DOHH2 (cell line): Measurements from ENCODE around the gene UNC45A.
A peak's percentile ranks its signal among the peaks of the same experiment; 100 is the strongest.

Experiments
- H3F3A ChIP-seq: fragments of 200-600 bp; sonication (generic), shearing (Covaris generic); 2 replicates; pipeline ENCODE4 v1.6.0; 2016; ENCODE audit warnings: antibody characterized with exemption, mild to moderate bottlenecking; ENCODE audit not compliant: control insufficient read depth, insufficient read depth
- H3K27ac ChIP-seq: fragments of 200-600 bp; sonication (generic); 2 replicates; pipeline ENCODE4 v1.5.1; 2014; ENCODE audit warnings: low read depth, mild to moderate bottlenecking, low read length, moderate library complexity
- H3K27me3 ChIP-seq: fragments of 200-600 bp; sonication (generic); 2 replicates; pipeline ENCODE4 v1.6.1; 2014; ENCODE audit warnings: mild to moderate bottlenecking, low read length, mixed read lengths; ENCODE audit not compliant: control insufficient read depth
- H3K36me3 ChIP-seq: fragments of 200-600 bp; sonication (generic); 2 replicates; pipeline ENCODE4 v1.6.1; 2014; ENCODE audit warnings: mild to moderate bottlenecking, low read length, moderate library complexity, mixed read lengths; ENCODE audit not compliant: control insufficient read depth
- H3K4me1 ChIP-seq: fragments of 200-600 bp; sonication (generic); 2 replicates; pipeline ENCODE4 v1.6.1; 2014; ENCODE audit warnings: mild to moderate bottlenecking, low read length, mixed read lengths; ENCODE audit not compliant: control insufficient read depth
- H3K4me2 ChIP-seq: fragments of 200-600 bp; sonication (generic); 2 replicates; pipeline ENCODE4 v1.6.0; 2014; ENCODE audit warnings: mild to moderate bottlenecking, low read length, moderate library complexity
- H3K4me3 ChIP-seq: fragments of 200-600 bp; sonication (generic); 2 replicates; pipeline ENCODE4 v1.5.1; 2014; ENCODE audit warnings: mild to moderate bottlenecking, low read length, mixed read lengths
- H3K79me2 ChIP-seq: fragments of 200-600 bp; sonication (generic); 2 replicates; pipeline ENCODE4 v1.6.1; 2014; ENCODE audit warnings: mild to moderate bottlenecking, low read length, mixed read lengths; ENCODE audit not compliant: control insufficient read depth
- H3K9me2 ChIP-seq: fragments of 200-600 bp; sonication (generic); replicated peaks from 2 replicates; pipeline ENCODE4 v1.6.1; 2014; ENCODE audit warnings: mild to moderate bottlenecking, low read length, mixed read lengths; ENCODE audit not compliant: control insufficient read depth
- H3K9me3 ChIP-seq: fragments of 200-600 bp; sonication (generic); 2 replicates; pipeline ENCODE4 v1.6.1; 2014; ENCODE audit warnings: antibody characterized with exemption, low read length, mixed read lengths; ENCODE audit not compliant: control insufficient read depth, insufficient read depth
- H4K20me1 ChIP-seq: fragments of 200-600 bp; sonication (generic); 2 replicates; pipeline ENCODE4 v1.6.0; 2014; ENCODE audit warnings: low read depth, mild to moderate bottlenecking, antibody characterized with exemption, low read length, moderate library complexity; ENCODE audit not compliant: control insufficient read depth, insufficient read depth
- CTCF ChIP-seq: fragments of 200-600 bp; sonication (generic); IDR thresholded peaks from one replicate; pipeline ENCODE4 v1.5.1; 2014; ENCODE audit warnings: antibody characterized with exemption, mild to moderate bottlenecking, low read depth, low read length; ENCODE audit not compliant: poor library complexity, severe bottlenecking
- EZH2phosphoT487 ChIP-seq: fragments of 200-600 bp; sonication (generic); IDR thresholded peaks from 2 replicates; pipeline ENCODE4 v1.6.1; 2017; ENCODE audit warnings: borderline replicate concordance, mild to moderate bottlenecking, antibody characterized with exemption, low read length, moderate library complexity, mixed read lengths

The UNC45A gene

DNA sequence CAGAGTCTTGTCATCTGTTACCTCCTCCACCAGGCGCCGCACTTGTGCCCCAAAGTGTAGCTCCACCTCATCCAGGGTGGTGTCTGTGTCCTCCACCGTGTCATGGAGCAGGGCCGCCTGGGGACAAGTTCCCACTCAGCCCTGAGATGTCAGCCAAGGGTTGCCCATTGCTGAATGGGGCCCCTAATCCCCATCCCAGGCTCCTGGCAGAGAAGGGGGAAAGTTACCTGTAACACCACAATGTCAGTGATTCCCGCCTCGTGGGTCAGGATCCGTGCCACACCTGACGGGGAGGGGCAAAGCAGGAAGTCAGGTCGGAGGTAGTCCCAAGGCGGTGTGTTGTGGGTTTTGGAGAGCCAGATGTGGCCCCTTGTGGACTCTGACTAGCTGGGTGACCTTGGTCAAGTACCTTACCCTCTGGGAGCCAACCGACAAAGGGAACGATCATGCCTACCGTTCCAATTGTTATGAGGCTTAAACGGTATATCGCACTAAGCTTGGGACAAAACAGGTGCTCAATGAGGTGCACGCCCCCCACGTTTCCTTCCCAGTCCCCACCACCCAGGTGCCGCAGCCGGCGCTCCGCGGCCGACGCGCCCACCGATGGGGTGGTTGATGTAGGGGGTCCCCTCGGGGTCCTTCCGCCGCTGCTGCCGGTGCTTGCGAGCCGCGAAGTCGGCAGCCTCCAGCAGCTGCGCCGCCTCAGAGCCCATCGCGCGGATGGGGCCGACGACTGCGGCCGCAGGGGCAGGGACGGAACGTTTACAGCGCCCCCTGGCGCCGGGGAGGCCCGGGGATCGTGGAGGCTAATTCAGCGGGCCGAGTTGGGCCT, 3.0 kb upstream of the UNC45A start, which contains the start of gene HDDC3:
Gene HDDC3, minus strand, starts transcription at position 722 of the 832 bp plus-strand sequence. Its CDS starts 9 bp downstream, at position 713.
- peak within 1 kb of the TSS; percentile 91 for H3K27ac ChIP-seq
- peaks cover 67% of the 10 kb centered on the region for H3K4me1 ChIP-seq

GRCh38 chr15:90932660-90932991, 2.5 kb upstream of the UNC45A start:
- peak overlapping the region; percentile 97 for H3K4me2 ChIP-seq
- H3K36me3 ChIP-seq = peaks cover 36% of the 10 kb centered on the region
- H3K27ac ChIP-seq = peak overlapping the region; percentile 91
- 0 out of 2 replicates have a peak, but pooled peaks cover 5% of the 10 kb centered on the region for H4K20me1 ChIP-seq
- no peaks in the 10 kb centered on the region for H3K9me3 ChIP-seq
- no peaks in the 10 kb centered on the region for H3K9me2 ChIP-seq
- H3F3A ChIP-seq = peaks cover 13% of the 10 kb centered on the region
- peaks cover 48% of the 10 kb centered on the region for H3K79me2 ChIP-seq
- H3K4me3 ChIP-seq = peak overlapping the region; percentile 98
- TF ChIP-seq EZH2phosphoT487 (no peak), CTCF (no peak)
- H3K4me1 ChIP-seq = peaks cover 69% of the 10 kb centered on the region
- H3K27me3 ChIP-seq = no peaks in the 10 kb centered on the region

More for the DNA sequence above, 3.0 kb upstream of the UNC45A start, which contains the start of gene HDDC3:
- Histone ChIP-seq H3K36me3 (peaks cover 33% of the 10 kb centered on the region), H3K27me3 (no peaks in the 10 kb centered on the region), H3K4me2 (peak within 1 kb of the TSS; percentile 97), H3K4me3 (peak within 1 kb of the TSS; percentile 98), H3K9me3 (no peaks in the 10 kb centered on the region), H4K20me1 (0 out of 2 replicates have a peak, but pooled peaks cover 5% of the 10 kb centered on the region), H3K9me2 (no peaks in the 10 kb centered on the region), H3K79me2 (peaks cover 48% of the 10 kb centered on the region), H3F3A (peaks cover 13% of the 10 kb centered on the region)
- TF ChIP-seq CTCF = peak; percentile 82
- TF ChIP-seq EZH2phosphoT487 = no peak

GRCh38 chr15:90933301-90933700, 1.8 kb upstream of the UNC45A start:
- Histone ChIP-seq H3K9me2 (no peaks in the 10 kb centered on the region), H3F3A (peaks cover 13% of the 10 kb centered on the region), H3K4me3 (no peak overlapping the region), H3K4me1 (peaks cover 65% of the 10 kb centered on the region), H3K27ac (no peak overlapping the region), H3K27me3 (no peaks in the 10 kb centered on the region), H3K79me2 (peaks cover 48% of the 10 kb centered on the region), H3K9me3 (no peaks in the 10 kb centered on the region), H3K36me3 (peaks cover 39% of the 10 kb centered on the region), H3K4me2 (no peak overlapping the region), H4K20me1 (0 out of 2 replicates have a peak, but pooled peaks cover 5% of the 10 kb centered on the region)
- TF ChIP-seq EZH2phosphoT487 (no peak), CTCF (no peak)
